Measurements from ENCODE around the gene HMOX2.

GRCh38 chr16:4510131-4510530, 33.9 kb downstream of the HMOX2 start:
- TF ChIP-seq, protein P1, sequence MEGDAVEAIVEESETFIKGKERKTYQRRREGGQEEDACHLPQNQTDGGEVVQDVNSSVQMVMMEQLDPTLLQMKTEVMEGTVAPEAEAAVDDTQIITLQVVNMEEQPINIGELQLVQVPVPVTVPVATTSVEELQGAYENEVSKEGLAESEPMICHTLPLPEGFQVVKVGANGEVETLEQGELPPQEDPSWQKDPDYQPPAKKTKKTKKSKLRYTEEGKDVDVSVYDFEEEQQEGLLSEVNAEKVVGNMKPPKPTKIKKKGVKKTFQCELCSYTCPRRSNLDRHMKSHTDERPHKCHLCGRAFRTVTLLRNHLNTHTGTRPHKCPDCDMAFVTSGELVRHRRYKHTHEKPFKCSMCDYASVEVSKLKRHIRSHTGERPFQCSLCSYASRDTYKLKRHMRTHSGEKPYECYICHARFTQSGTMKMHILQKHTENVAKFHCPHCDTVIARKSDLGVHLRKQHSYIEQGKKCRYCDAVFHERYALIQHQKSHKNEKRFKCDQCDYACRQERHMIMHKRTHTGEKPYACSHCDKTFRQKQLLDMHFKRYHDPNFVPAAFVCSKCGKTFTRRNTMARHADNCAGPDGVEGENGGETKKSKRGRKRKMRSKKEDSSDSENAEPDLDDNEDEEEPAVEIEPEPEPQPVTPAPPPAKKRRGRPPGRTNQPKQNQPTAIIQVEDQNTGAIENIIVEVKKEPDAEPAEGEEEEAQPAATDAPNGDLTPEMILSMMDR (IDR thresholded peaks at IDR 0.05): no peak
- TF ChIP-seq POLR2A (IDR thresholded peaks at IDR 0.05; ENCODE audit: low read depth) (no peak), EP300 (IDR thresholded peaks at IDR 0.05) (no peak)

All from esophagus muscularis mucosa (tissue), 4 donors.